ENCODE data around the gene B4GALT5.

The B4GALT5 gene

GRCh38 chr20:49759266-49759950 is 45.7 kb upstream of the B4GALT5 start:
- TF ChIP-seq OSR1 (CRISPR knock-in tag; IDR thresholded peaks at IDR 0.05) (no peak), CSDC2 (CRISPR knock-in tag; IDR thresholded peaks at IDR 0.05) (no peak), ZNF8 (CRISPR knock-in tag; IDR thresholded peaks at IDR 0.05) (no peak), ZNF565 (CRISPR knock-in tag; conservative IDR thresholded peaks at IDR 0.05; ENCODE audit: low read depth) (no peak), TSHZ2 (CRISPR knock-in tag; IDR thresholded peaks at IDR 0.05) (no peak), RARB (CRISPR knock-in tag; IDR thresholded peaks at IDR 0.05) (no peak), CSRNP3 (CRISPR knock-in tag; IDR thresholded peaks at IDR 0.05) (no peak), TOX (CRISPR knock-in tag; IDR thresholded peaks at IDR 0.05; ENCODE audit: borderline replicate concordance) (no peak), ESRRG (CRISPR knock-in tag; IDR thresholded peaks at IDR 0.05) (no peak), ZC3H10 (CRISPR knock-in tag; IDR thresholded peaks at IDR 0.05) (no peak), ISL1 (CRISPR knock-in tag; IDR thresholded peaks at IDR 0.05) (no peak), ZFP3 (CRISPR knock-in tag; IDR thresholded peaks at IDR 0.05) (no peak), PATZ1 (CRISPR knock-in tag; IDR thresholded peaks at IDR 0.05; ENCODE audit: borderline replicate concordance) (no peak), PPARA (CRISPR knock-in tag; IDR thresholded peaks at IDR 0.05; ENCODE audit: borderline replicate concordance) (no peak), GLIS3 (CRISPR knock-in tag; IDR thresholded peaks at IDR 0.05) (no peak)
- TF ChIP-seq, protein P1, sequence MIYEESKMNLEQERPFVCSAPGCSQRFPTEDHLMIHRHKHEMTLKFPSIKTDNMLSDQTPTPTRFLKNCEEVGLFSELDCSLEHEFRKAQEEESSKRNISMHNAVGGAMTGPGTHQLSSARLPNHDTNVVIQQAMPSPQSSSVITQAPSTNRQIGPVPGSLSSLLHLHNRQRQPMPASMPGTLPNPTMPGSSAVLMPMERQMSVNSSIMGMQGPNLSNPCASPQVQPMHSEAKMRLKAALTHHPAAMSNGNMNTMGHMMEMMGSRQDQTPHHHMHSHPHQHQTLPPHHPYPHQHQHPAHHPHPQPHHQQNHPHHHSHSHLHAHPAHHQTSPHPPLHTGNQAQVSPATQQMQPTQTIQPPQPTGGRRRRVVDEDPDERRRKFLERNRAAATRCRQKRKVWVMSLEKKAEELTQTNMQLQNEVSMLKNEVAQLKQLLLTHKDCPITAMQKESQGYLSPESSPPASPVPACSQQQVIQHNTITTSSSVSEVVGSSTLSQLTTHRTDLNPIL (CRISPR knock-in tag; IDR thresholded peaks at IDR 0.05; ENCODE audit: low read depth), result no peak
- no peak for ATAC-seq

- no peak for ATAC-seq
- no peak for TF ChIP-seq ARNTL (CRISPR knock-in tag; IDR thresholded peaks at IDR 0.05; ENCODE audit: borderline replicate concordance, low read depth)
- no peak for TF ChIP-seq GLIS3 (CRISPR knock-in tag; IDR thresholded peaks at IDR 0.05)
- no peak for TF ChIP-seq ZC3H10 (CRISPR knock-in tag; IDR thresholded peaks at IDR 0.05)
- TF ChIP-seq ESRRG (CRISPR knock-in tag; IDR thresholded peaks at IDR 0.05), result no peak
- TF ChIP-seq SNAI2 (CRISPR knock-in tag; IDR thresholded peaks at IDR 0.05), result no peak
- no peak for TF ChIP-seq CSRNP3 (CRISPR knock-in tag; IDR thresholded peaks at IDR 0.05)
- TF ChIP-seq TSHZ2 (CRISPR knock-in tag; IDR thresholded peaks at IDR 0.05), result no peak
- no peak for TF ChIP-seq CSDC2 (CRISPR knock-in tag; IDR thresholded peaks at IDR 0.05)
- no peak for TF ChIP-seq ZFP30 (CRISPR knock-in tag; IDR thresholded peaks at IDR 0.05)
- no peak for TF ChIP-seq PATZ1 (CRISPR knock-in tag; IDR thresholded peaks at IDR 0.05; ENCODE audit: borderline replicate concordance)
- no peak for TF ChIP-seq OSR1 (CRISPR knock-in tag; IDR thresholded peaks at IDR 0.05)
- no peak for TF ChIP-seq RARB (CRISPR knock-in tag; IDR thresholded peaks at IDR 0.05)
- no peak for TF ChIP-seq PPARA (CRISPR knock-in tag; IDR thresholded peaks at IDR 0.05; ENCODE audit: borderline replicate concordance)
- no peak for TF ChIP-seq TCF4 (CRISPR knock-in tag; IDR thresholded peaks at IDR 0.05; ENCODE audit: borderline replicate concordance)
- no peak for TF ChIP-seq ISL1 (CRISPR knock-in tag; IDR thresholded peaks at IDR 0.05)
- TF ChIP-seq, protein P2, sequence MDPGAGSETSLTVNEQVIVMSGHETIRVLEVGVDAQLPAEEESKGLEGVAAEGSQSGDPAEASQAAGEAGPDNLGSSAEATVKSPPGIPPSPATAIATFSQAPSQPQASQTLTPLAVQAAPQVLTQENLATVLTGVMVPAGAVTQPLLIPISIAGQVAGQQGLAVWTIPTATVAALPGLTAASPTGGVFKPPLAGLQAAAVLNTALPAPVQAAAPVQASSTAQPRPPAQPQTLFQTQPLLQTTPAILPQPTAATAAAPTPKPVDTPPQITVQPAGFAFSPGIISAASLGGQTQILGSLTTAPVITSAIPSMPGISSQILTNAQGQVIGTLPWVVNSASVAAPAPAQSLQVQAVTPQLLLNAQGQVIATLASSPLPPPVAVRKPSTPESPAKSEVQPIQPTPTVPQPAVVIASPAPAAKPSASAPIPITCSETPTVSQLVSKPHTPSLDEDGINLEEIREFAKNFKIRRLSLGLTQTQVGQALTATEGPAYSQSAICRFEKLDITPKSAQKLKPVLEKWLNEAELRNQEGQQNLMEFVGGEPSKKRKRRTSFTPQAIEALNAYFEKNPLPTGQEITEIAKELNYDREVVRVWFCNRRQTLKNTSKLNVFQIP (CRISPR knock-in tag; IDR thresholded peaks at IDR 0.05; ENCODE audit: borderline replicate concordance, low read depth), result no peak
- no peak for TF ChIP-seq ZFP3 (CRISPR knock-in tag; IDR thresholded peaks at IDR 0.05)
- no peak for TF ChIP-seq ZNF8 (CRISPR knock-in tag; IDR thresholded peaks at IDR 0.05)
- TF ChIP-seq ZNF565 (CRISPR knock-in tag; conservative IDR thresholded peaks at IDR 0.05; ENCODE audit: low read depth), result no peak
- TF ChIP-seq ZNF70 (CRISPR knock-in tag; IDR thresholded peaks at IDR 0.05), result no peak
These were observed 45.1 kb upstream of the B4GALT5 start for GRCh38 chr20:49758781-49759180.

All from SK-N-SH treated with all-trans-retinoic acid at 6 μM for 48 hours (cell line).